Renal cortical epithelial cell (primary cell): ENCODE measurements around the gene ASNSD1. TPM values are rescaled to one million over a fixed set of nuclear protein-coding genes. Genes with fewer than 3 reads are reported as not detected.

ENCODE experiments used
- DNase-seq: peaks from one replicate; pipeline ENCODE4 v3.0.0-alpha.2; 2011; ENCODE audit warnings: low read depth
- total RNA-seq: library from RNA; depleted of rRNA; stranded (reverse); fragments of >200 nt; gene quantifications from 2 replicates; pipeline ENCODE4 v1.2.3, GENCODE V29; 2014

Gene ASNSD1
- 64.9 and 65.6 TPM in 2 replicates for total RNA-seq

DNA sequence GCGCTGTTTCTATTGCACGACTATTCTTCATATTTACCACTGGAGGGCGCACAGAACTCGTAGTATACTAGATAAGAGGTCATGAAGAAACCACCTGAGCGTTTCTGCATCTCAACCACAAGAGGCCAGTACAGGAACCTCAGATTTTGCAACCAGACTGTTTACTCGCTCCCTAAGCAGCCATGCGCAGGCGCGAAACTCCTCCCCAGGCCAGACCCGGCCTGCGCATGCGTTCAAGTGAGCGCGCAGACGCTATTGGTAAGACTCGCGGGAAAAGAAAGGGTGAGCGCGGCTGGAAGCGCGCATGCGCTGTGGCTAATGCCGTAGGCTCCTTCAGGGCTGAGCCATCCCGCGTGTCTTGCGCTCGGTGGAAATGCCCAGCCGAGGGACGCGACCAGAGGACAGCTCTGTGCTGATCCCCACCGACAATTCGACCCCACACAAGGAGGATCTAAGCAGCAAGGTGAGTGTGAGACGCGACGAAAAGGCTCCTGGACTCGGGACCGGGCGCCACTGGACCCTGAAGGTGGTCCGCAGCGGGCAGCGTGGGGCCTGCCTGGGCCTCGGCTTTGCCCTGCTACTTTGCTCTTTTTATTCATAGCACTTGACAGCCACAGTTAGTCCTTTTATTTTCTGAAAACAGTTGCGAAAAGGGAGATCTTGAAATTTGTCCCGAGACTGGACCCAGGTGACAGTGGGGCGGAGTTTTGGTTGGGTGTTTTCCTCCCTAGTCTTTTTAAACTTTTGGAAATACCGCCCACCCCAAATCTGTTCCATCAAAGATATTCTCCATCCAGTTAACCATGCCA, at the start of gene ASNSD1:
TSS of gene ASNSD1 (plus strand) at position 312 of the 809 bp plus-strand sequence. CDS start 4,674 bp downstream, outside the sequence.
- DNase-seq, result peak; percentile 100

DNA sequence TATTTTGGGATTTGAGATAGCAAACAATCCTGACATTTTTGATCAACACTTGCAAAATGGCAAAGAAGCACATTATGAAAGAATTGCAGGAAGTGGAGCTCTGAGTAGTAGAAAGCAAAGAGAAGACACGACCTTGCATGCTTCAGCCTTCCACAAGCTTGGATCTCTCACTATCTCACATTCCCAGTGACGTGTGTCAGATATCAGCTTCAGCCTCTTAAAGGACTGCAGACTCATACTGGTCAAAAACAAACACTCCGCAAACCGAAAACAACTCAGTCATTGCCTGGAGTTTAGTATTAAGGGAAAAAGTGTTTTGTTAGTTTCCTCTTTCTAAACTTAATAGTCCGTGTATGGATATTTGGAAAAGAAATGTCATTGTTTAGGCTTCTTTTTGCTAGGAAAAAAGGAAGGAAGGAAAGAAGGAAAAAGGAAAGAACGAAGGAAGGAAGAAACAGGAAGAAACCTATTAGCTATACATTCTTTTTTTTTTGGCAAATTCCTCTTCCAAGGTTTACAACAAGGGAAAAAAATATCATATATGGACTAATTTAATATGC, 48.1 kb upstream of the ASNSD1 start:
- DNase-seq, result peak; percentile 78

DNA sequence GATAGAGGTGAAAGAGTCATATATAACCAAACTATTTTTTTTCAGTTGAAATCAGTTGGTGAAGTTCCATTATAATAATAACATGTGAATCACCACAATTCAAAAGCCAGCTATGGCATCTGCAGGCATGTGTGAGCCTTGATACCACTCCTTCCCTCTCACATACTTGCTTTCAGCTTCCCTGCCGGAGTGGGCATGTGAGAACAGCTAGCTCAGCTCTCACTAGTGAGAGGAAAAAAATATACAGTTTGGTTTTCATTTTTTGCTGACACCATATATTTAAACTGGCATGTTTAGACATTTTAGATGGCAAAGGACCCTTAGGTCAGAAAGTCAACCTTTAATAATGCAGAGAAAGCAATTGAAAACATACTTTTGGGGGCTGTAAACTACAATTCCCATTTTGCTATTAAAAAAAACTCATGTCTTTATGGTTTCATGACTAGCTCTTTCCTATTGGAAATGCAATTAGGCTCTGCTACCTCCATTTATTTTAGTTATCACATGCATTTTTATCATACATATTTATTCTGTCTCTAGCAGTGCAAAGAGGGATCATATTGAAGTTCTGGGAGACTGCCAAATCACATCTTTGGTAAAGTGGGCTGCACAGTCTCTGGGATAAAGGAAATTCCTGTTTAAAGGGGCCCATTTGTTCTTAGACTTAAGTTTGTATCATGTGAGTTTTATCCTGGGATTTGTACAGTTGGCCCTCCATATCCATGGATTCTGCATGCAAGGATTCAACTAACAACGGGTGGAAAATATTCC, 47.4 kb upstream of the ASNSD1 start:
- DNase-seq, result peak; percentile 22

DNA sequence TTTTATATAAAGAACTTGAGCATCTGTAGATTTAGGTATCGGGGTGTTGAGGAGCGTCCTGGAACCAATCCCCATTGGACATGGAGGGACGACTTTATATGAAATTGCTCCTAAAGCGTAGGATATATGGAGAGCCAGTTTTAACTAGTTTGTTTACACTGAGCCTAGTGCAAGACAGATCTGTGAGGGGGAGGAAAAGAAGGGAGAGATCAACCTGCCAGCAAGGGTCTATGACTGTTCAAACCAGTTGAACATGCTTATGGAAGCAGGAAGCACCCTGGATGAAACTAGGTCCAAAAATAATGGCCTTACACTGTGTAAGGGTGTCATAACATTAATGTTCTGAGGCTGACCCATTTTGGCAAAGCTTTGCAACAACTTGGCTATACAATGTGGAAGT, 46.7 kb upstream of the ASNSD1 start:
- DNase-seq, result no peak

DNA sequence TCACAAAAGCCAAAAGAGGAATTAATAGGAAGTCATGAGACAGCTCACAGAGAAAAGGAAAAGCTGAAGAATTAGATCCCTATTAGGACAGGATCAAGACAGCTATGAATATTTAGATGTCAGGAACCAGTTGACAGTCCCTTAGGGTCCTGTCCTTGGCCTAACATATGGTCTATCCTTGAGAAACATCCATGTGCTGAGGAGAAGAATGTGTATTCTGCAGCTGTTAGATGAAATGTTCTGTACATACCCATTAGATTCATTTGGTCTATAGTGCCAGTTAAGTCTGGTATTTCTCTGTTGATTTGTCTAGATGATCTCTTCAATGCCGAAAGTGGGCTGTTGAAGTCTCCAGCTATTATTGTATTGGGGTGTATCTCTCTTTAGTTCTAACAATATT, 43.1 kb upstream of the ASNSD1 start:
- DNase-seq, result no peak

DNA sequence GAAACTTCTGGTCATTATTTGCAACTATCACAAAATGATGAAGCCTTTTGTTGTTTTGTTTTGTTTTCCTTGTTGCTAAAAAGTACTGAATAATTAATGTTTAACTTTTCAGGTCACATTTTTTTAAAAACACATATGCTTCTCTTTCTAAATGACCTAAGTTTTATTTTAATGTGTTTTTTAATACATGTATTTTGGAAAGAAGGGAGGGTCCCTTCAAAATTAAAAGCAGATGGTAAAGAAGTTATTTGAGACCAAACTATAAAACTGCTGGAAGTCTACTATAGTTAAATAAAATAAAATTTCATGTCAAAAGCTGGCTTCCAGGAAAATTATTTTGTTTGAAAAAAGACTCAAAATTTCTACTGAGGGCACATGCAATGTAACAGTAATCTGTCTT, 39.5 kb upstream of the ASNSD1 start:
- no peak for DNase-seq

DNA sequence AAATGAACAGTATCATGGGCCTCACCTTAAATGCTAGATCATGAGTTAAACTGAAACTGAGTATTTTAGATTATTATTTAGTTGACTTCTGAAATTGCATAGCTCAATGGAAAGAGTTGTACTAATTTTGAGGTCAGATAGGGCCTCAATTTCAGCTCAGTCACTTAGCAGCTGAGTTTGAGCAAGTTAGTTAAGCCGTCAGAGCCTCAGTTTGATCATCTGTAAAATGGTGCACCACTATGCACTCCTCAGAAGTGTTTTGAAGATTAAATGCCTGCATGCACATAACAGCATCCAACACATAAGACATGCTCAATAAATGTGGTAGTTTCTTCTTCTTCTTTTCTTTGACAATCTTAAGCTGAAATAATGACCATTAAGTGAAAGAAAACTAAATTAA, 38.2 kb upstream of the ASNSD1 start:
- DNase-seq, result no peak

DNA sequence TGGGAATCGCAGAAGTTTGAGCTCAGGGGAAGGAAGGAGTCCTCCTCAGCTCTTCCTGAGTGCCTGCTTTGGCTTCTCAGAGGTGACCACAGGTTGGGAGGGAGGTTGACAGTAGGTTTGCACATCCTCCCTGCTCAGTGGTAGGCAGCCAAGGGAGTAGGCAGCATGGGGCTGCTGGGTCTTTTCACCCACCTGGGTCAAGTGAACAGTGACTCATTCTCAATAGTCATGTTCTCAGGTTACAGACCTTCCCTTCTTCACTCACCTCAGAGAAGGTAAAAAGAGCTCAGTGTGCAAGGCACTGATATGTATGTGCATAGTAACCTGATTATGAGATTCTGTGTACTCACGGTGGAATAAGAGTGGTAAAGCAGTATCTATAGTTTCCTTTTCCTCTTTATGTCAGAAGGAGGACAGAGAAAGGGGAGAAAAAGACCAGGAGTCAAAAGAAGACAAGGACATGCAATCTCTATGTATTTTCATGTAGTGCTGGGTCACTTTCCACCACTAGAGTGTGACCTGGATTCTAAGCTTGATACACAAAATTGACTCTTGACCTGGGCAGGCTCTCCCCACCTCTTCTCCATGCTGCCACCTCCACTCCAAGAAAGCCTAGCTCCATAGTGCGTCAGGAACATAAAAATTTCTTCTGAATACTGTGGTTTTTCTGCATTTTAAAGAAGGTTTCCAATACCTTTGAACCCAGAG, 36.5 kb upstream of the ASNSD1 start:
- DNase-seq, result no peak

DNA sequence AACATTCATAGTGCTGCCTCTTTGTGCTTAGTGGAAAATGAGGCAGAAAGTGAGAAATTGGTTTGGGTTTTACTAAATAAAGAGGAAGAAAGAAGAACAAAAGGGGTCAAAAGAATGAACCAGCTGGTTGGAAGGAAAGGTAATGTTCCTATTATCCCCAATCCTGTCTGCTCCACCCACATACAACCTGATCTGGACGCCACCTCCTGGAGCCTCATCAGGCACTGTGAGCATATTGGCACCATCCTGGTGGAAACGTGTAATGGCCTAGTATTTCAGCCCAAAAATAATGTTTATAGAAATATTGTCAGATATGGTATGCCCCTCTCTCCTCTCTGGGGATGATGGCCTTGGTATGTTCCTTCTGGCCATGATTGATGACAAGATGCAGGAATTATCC, 35.6 kb upstream of the ASNSD1 start:
- no peak for DNase-seq

DNA sequence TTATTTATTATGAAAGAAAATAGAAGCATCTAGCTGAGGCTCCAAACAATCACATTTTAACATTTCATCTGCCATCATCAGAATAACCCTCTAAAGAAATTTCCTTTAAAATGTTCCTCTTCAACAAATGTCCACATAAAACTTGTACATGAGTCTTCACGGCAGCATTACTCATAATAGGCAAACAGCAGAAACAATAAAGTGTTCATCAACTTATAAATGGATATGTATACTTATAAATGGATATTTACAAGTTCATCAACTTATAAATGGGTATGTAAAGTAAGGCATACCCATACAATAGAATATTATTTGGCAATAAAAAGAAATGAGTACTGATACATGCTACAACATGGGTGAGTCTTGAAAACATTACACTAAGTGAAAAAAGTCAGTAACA, 33.5 kb upstream of the ASNSD1 start:
- no peak for DNase-seq

DNA sequence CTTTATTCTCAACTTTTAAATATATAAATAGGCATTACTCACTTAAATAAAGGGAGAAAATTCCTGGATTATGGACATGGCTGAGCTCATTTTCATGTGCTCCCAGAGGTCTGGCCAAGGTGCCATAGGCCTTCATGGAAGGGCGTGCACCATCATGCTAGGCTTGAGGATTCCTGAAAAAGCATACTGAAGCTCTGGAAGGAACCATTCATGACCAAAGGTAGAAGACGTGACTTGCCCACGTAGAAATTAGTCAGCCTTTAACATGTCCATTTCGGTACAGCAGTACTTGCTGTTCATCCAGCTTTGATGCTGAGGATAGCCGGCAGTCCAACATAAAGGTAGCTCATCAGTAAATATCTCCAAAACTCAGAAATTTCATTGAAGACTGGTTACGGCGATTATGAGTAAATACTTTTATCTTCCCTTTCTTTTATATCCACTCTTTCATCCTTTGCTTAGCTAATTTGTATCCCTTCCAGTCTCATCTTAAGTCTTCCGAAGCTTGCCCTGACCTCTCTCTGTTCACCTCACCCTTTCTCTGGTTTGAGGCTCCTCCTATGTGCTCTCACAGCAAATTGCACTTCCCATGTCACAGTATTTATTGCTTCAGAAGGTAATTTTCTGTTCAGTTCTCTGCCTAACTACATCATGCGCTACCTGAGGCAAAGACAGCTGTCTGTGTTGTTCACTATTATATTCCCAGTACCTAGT, 32.3 kb upstream of the ASNSD1 start:
- no peak for DNase-seq

DNA sequence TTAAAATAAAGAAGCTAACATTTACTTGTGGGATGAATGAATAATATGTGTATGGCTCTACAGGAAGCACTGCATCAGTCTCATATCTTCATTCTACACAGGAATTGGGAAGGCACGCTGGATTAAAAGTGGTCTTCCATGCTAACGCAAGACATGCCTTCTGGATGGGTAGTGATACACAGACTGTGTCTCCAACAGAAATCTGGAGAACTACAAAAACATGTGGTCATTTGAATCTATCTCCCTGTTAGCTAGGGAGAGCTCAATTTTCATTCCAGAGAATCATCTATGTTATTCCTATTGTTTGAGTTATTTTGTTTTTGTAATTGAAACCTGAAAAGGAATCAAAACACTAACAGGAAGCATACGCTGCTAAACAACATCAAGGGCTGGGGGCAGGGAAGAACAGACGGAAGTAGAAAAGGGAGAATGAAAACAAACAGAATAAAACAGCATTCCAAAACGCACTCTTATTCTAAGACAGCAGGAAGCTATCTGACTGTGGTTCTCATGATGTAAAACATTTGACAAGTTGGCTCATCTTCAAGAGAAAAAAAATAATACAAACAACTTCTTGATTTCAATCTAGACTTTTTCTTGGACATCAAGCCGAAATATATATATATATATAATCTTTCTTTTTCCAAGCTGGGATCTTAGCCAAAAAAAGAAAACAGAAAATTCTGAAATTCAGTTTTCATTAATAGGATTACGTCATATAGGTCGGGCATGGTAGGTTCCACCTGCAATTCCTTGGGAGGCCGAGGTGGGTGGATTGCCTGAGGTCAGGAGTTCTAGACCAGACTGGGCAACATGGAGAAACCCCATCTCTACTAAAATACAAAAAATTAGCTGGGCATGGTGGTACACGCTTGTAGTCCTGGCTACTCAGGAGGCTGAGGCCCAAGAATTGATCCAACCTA, 31.5 kb upstream of the ASNSD1 start:
- DNase-seq, result no peak

DNA sequence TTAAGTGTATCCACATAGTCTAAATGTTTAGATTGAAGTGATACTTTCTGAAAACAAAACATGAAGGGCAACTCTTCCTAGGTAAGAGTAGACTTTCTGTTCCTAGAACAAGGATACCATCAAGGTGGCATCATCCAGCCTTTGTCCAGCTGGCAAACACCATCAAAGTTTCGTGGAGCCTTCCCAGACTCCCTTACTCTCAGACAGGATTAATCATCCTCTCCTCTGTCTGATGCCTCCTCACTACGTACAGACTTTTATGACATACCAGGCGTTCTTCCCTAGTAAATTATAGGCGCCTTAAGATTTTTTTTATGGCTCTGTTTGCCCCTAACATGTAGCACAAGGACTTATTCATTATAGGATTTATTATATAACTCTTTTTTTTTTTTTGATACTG, 29.4 kb upstream of the ASNSD1 start:
- no peak for DNase-seq

DNA sequence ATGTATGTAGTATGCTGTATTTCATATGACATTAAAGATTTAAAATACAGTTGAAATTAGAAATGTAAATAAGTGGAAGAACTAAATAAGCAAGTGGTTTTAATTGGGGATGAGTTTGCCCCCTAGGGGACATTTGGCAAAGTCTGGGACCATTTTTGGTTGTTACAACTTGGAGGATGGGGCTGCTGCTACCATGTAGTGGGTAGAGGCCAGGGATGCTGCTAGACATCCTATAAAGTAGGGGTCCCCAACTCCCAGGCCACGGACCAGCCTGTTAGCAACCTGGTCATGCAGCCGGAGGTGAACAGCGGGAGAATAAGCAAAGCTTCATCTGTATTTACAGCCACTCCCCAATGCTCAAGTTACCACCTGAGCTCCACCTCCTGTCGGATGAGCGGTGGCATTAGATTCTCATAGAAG, 27.9 kb upstream of the ASNSD1 start:
- peak; percentile 18 for DNase-seq

DNA sequence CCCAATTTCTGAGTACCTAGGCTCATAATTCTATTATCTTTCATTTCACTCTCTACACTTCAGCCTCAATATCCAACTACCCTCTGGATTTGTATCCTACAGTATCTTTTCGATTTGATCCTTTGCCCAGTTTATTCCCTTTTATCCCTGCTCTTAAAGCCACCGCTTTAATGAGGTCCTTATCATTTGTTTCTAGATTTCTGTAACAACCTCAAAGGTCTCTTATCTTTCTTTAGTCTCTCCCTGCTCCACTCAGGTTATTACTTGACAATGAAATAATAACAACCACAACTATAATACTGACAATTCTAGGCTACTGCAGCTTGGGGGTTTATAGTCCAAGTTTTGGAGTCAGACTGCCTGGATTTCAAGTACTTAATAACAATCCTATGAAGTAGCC, 25.9 kb upstream of the ASNSD1 start:
- no peak for DNase-seq

DNA sequence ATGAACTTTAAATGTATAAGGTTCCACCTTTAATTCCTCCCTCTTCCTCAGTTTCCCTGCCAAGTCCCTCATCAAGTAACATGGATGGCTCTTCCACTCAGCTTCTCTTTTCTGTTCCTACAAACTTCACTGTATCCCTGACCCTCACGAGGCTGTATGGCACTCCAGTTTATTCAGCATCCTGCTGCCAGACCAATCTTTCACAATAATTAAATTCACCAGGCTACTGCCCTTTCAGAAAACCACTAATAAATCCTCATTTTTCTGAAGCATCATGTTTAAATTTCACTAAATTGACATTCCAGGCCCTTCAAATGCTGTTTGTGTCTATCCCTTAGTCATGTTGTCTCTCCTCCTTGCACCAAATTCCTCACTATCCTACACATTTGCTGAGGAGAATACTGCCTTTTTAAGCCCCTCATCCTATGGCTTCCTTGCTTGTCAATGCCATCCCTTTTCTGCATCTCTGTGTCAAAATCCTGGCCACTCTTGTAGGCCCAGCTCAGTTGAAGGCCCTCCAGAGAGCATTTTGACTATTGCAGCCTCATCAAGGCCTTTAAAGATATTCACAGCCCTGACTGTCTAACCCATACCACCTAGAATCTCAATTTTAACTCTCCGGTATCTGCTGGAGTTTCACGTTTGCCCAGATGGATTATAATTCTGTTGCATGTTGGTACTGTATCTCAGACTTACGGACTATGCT, 22.8 kb upstream of the ASNSD1 start:
- DNase-seq, result no peak

DNA sequence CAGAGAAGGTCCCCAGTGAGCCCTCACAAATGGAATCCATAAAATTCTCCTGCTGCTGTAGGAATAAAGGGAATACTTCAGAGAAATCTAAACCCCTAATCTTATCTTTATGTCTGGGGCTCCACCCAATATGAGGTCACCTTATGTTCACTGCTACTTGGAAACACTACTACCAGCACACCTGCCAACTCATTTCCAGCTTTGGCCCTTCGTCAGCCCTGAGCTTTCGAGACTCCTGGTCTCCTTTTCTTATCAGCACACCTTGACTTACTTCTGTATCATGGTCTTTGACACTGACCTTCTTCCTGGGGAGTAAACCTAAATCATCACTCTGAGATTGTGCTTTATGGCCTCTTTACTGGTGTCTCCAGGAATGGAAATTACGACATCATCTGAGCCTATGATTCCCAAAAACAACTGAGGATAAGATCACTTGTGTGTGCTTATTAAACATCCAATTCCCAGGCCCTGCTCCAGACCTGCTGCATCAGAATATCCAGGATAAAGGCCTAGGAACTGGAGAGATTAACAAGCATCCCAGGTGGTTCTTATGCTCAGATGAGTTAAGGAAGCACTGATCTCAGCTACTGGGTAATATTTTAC, 22.2 kb upstream of the ASNSD1 start:
- DNase-seq, result no peak

DNA sequence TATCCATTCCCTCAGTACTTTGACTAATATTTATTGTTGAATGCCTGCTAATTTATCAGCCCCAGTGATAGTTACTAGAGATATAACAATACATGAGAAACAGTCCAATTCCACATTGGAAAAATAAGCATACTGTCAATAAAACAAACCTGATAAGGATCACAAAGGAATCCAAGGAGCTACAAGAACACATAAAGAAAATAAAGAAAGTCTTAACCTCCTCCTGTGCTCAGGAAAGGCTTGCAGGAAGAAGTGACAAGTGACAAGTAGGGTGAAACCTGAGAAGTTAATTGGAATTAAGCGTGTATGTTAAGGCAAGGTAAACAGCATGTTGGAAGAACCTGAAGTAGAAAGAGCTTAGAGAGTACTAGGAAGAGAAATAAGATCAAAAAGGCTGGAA, 20.3 kb upstream of the ASNSD1 start:
- DNase-seq, result no peak

DNA sequence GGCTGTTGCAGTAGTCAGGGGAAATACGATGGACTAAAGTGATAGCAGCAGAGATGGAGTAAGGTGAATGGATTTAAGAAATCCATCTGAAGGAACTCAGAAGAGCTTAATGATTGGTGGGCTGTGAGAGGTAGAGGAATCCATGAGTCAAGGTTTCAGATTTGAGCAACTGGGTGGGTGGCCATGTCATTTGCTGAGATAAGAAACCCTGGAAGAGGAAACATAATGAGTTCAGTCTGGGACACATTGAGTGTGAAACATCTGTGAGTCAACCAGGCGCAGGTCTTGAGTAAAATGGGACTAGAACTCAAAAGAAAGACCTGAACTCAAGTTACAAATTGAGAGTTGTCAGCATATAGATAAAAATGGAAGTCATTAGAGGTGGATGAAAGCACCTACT, 19.7 kb upstream of the ASNSD1 start:
- no peak for DNase-seq
